Myocyte (in vitro differentiated cells): ENCODE measurements around the gene CABLES1. TPM values are rescaled to one million over a fixed set of nuclear protein-coding genes. Genes with fewer than 3 reads are reported as not detected.

Experiments
- DNase-seq: peaks from one replicate; pipeline ENCODE4 v3.0.0-alpha.2; 2012; ENCODE audit warnings: low read depth
- total RNA-seq: library from RNA; depleted of rRNA; stranded (reverse); fragments of >200 nt; gene quantifications from 2 replicates; pipeline ENCODE4 v1.2.3, GENCODE V29; 2014

Gene CABLES1
- total RNA-seq, 1 donor from 2014 or later = 8.2 TPM

GRCh38 chr18:23189768-23190661, 54.7 kb downstream of the CABLES1 start:
- DNase-seq = no peak

GRCh38 chr18:23191232-23191631, 55.9 kb downstream of the CABLES1 start:
- DNase-seq = no peak

DNA sequence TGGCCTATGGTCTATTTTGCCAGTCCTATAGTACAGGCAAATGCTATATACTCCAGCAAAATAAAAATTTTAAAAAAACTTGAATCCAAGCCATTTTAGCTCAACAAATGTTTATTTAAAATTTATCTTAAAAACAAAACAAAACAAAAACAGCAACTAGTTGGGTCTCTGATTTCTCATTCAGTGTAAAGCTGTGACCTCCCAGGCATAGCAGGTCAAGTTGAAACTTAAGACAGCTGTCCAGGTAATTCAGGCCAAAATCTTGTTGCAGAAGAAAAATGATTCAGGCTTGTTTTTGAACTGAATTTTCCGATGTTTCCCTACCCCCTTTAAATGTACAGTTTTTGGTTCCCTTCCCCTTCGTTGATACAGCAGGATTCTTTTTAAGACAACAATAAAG, 58.5 kb downstream of the CABLES1 start:
- no peak for DNase-seq

GRCh38 chr18:23194155-23194996, 59.1 kb downstream of the CABLES1 start:
- peak; percentile 38 for DNase-seq

- no peak for DNase-seq
Measured at GRCh38 chr18:23194997-23195957, 60.0 kb downstream of the CABLES1 start.

DNA sequence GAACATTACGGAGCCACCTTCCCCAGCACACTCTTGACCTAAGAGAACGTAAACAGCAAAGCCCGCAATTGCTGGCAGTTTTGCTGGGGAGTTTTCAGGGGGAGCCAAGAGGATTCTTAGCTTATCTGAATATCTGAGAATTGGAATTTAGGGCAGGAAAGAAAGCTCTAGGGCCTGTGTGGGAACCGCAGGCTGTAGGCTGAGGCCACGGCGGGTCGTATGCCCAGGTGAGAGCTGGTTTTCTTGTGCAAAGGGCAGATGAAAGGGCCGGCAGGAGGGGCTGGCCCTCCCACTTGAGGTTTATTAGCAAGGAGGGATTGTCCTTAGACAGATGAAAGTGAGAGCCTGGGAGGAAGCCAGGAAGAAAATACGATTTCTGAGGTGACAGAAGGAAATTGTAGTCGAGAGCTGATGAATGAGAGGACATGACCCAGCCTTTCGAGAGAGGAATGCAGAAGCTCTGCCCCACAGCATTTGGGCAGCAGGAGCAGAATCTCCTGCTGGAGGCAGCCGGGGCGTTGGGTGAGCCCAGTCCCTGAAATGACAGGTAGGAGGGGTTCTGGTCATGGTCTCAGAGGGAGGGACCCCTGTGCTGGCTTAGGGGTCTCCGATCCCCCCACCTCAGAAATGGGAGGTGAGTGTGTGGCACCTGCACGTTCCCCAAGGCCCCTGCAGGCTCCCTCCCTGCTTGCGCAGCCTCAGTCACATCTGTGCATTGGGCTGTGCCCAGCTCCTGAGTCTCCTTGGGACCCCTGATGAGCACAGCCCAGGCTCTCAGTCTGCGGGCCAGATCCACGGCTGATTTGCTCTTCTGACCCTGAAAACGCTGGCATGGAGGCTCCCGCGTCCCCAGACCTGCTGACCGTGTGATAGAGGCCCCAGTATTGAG, 61.1 kb downstream of the CABLES1 start:
- DNase-seq = no peak

DNA sequence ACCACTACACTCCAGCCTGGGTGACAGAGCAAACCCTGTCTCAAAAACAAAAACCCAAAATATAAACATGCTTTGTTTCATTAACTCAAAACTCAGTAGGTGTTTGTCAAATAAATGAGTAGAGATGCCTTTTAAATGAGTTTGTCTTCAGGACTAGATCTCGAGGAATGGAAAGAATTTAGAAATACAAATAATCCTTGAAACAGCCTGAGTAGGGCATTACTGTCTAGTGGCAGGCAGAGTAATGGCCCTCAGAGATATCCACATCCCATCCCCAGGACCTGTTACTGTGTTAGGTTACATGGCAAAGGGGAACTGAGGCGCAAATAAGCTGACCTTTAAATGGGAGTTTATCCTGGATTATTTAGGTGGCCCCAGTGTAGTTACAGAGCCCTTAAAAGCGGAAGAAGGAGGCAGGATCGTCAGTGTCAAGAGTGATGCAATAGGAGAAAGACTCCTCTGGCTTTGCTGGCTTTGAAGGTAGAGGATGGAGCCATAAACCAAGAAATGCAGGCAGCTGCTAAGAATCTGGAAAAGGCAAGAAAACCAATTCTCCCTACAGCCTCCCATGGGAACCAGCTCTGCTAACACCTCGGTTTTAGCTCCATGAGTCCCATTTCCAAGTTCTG, 63.0 kb downstream of the CABLES1 start:
- DNase-seq = no peak

- no peak for DNase-seq
Measured at GRCh38 chr18:23200756-23201155, 65.5 kb downstream of the CABLES1 start.

- DNase-seq = no peak
Measured at GRCh38 chr18:23201741-23202140, 66.5 kb downstream of the CABLES1 start.

DNA sequence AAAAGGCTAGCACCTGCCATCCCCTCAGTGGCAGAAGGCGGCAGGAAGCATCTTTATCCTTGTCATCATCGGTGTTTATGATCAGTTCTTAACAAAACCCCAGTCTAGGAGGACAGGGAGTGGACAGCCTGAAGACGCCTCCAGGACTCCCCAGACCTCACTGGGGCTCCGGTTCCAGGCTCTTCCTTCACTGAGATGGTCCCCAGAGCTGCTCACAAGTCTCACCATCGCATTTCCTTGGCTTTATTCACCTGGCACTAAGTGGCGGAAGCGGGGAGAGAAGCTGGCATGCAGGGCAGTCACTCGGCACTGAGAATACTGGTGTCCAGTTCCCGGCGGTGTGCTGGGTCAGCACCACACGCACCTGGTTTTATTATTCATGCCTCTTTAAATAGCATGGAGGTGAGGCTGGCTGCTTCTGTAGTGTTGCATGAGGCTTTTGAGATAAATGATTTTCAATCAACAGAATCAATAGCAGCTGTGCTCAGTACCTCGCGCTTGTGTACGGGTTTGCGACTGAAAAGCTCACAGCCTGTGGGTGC, 68.7 kb downstream of the CABLES1 start:
- no peak for DNase-seq

DNA sequence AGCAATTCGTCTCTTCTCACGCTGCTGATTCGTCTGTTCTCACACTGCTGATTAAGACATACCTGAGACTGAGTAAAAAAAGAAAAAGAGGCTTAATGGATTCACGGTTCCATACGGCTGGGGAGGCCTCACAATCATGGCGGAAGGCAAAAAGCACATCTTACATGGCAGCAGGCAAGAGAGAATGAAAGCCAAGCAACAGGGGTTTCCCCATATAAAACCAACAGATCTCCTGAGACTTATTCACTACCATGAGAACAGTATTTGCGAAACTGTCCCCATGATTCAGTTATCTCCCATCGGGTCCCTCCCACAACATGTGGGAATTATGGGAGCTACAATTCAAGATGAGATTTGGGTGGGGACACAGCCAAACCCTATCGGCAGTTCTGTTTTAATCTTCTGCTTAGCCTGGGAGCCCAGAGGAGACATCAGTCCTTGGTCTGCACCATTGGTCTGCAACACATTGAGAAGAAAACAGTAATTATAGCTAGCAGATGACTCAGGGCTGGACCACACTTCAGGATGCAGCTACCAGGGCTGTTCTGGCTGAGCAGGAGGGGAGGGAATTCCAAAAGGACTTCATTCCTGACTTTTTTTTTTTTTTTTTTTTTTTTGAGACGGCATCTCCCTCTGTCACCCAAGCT, 69.4 kb downstream of the CABLES1 start:
- no peak for DNase-seq

- no peak for DNase-seq
Measured at GRCh38 chr18:23205980-23206379, 70.7 kb downstream of the CABLES1 start.

- no peak for DNase-seq
Measured at GRCh38 chr18:23207191-23207955, 72.1 kb downstream of the CABLES1 start.

- DNase-seq = no peak
Measured at GRCh38 chr18:23207994-23208393, 72.7 kb downstream of the CABLES1 start.

GRCh38 chr18:23208600-23208999, 73.3 kb downstream of the CABLES1 start:
- no peak for DNase-seq

GRCh38 chr18:23209031-23209430, 73.7 kb downstream of the CABLES1 start:
- no peak for DNase-seq

DNA sequence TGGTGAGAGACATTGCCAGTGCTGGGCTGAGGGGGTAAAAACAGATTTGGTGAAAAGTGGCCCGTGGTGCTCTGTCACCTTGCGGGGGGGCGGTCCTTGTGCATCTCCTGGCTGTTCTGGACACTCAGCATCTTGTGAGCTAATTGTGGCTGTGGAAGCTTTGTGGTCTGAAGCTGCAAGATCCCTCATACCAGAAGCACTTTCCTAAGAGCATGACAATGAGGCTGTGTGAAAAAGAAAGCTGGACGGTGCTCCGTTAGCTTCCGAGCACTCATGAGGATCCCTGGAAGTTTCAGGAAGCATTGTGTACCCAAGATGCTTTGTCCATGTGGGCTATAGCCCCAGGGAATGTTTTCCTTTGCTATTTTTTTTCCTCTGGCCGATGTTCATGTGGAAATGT, 74.5 kb downstream of the CABLES1 start:
- peak; percentile 45 for DNase-seq

GRCh38 chr18:23210526-23210925, 75.2 kb downstream of the CABLES1 start:
- DNase-seq = no peak
